Thyroid gland (tissue), 4 donors: ENCODE data around the gene HCN2. TPM values are rescaled to one million over a fixed set of nuclear protein-coding genes. Genes with fewer than 3 reads are reported as not detected.
"Not testable (repeated sequence)": the region's sequence is repeated elsewhere in the genome, so short reads cannot be mapped to it uniquely, and the experiment has no call there.

ENCODE experiments used
- DNase-seq, 2 donors: peaks; one replicate each; pipeline ENCODE4 v3.0.0-alpha.2; 2019
- H3K27ac ChIP-seq, 3 donors: fragments of 200-600 bp; sonication (generic); 1 replicate in 2 of 3; 2 replicates in 1 of 3; pipeline ENCODE4 v1.5.1; 2016 to 2019; ENCODE audit warnings: mild to moderate bottlenecking in 1 of 3, moderate library complexity in 1 of 3
- H3K27me3 ChIP-seq: fragments of 200-600 bp; sonication (generic); one replicate; pipeline ENCODE4 v1.5.1; 2019
- H3K36me3 ChIP-seq, 2 donors: fragments of 200-600 bp; sonication (generic); one replicate each; pipeline ENCODE4 v1.5.1; 2016 to 2019
- H3K4me1 ChIP-seq, 2 donors: fragments of 200-600 bp; sonication (generic); one replicate each; pipeline ENCODE4 v1.5.1; 2017 to 2019
- H3K4me3 ChIP-seq, 3 donors: fragments of 200-600 bp; sonication (generic); replicated peaks in 1 of 3; 1 replicate in 2 of 3; 2 replicates in 1 of 3; pipeline ENCODE4 v1.5.1; 2016; ENCODE audit warnings: mild to moderate bottlenecking in 1 of 3
- H3K9me3 ChIP-seq: fragments of 200-600 bp; sonication (generic); one replicate; pipeline ENCODE4 v1.5.1; 2017
- POLR2A ChIP-seq, 2 donors: fragments of 450-650 bp; IDR thresholded peaks; one replicate each; pipeline ENCODE4 v1.6.1; 2017; ENCODE audit warnings: antibody characterized with exemption in 2 of 2, mild to moderate bottlenecking in 2 of 2, moderate library complexity in 1 of 2
- WGBS, 2 donors: methylation state at CpG; one replicate each; pipeline ENCODE4 v1.1.5; 2017; 5-methylcytosine and 5-hydroxymethylcytosine counted together
- intact Hi-C: fragments of 100-400 bp; cut with DNase I; formaldehyde crosslinking; loops from one replicate; pipeline ENCODE4 v1.15.1; 2023
- total RNA-seq, 4 donors: library from RNA; depleted of rRNA; stranded (reverse); fragments of >200 nt; gene quantifications; one replicate each; pipeline ENCODE4 v1.2.3, GENCODE V29; 2016
- TF ChIP-seq, protein P1 (sequence below), 6 experiments: fragments of 200-600 bp in 3 of 6; fragments of 450-650 bp in 3 of 6; sonication (generic) in 3 of 6; IDR thresholded peaks; one replicate each; pipeline ENCODE4 v1.5.1; 2016 to 2019; ENCODE audit warnings: antibody characterized with exemption in 6 of 6, mild to moderate bottlenecking in 2 of 6, inconsistent platforms in 1 of 6, moderate library complexity in 1 of 6

The HCN2 gene
- total RNA-seq, 4 donors from 2014 or later, result not detected

DNA sequence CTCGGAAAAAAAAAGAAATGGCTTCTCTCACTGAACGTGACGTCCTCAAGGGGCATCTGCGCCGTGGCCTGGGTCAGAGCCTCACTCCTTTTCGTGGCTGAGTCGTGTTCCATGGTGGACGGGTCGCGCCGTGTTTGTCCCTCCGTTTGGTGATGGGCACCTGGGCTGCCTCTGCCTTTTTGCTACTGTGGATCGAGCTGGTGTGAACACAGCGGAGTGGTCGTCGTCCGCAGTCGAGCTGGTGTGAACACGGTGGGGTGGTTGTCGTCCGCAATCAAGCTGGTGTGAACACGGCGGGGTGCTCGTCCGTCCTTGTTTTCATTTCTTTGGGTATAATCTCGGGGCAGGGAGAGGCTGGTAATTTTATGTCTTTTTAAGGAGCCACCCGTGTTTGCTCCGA is 11.6 kb downstream of the HCN2 start:
- DNase-seq, result no peak
- intact Hi-C loops, result no loop called here
- no peak for TF ChIP-seq POLR2A (IDR thresholded peaks at IDR 0.05)
- TF ChIP-seq, protein P1, sequence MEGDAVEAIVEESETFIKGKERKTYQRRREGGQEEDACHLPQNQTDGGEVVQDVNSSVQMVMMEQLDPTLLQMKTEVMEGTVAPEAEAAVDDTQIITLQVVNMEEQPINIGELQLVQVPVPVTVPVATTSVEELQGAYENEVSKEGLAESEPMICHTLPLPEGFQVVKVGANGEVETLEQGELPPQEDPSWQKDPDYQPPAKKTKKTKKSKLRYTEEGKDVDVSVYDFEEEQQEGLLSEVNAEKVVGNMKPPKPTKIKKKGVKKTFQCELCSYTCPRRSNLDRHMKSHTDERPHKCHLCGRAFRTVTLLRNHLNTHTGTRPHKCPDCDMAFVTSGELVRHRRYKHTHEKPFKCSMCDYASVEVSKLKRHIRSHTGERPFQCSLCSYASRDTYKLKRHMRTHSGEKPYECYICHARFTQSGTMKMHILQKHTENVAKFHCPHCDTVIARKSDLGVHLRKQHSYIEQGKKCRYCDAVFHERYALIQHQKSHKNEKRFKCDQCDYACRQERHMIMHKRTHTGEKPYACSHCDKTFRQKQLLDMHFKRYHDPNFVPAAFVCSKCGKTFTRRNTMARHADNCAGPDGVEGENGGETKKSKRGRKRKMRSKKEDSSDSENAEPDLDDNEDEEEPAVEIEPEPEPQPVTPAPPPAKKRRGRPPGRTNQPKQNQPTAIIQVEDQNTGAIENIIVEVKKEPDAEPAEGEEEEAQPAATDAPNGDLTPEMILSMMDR (IDR thresholded peaks at IDR 0.05), result no peak
- Histone ChIP-seq H3K27ac (no peak overlapping the region), H3K27me3 (no peaks in the 10 kb centered on the region), H3K36me3 (no peaks in the 10 kb centered on the region), H3K4me3 (no peak overlapping the region), H3K9me3 (no peaks in the 10 kb centered on the region), H3K4me1 (no peaks in the 10 kb centered on the region)
- WGBS, 2 donors, result 91 to 92% methylated on average over 28 of the region's 28 CpGs

GRCh38 chr19:601790-602189 is 12.1 kb downstream of the HCN2 start:
- Histone ChIP-seq H3K36me3 (no peaks in the 10 kb centered on the region), H3K4me3 (no peak overlapping the region), H3K27me3 (no peaks in the 10 kb centered on the region), H3K27ac (no peak overlapping the region), H3K9me3 (no peaks in the 10 kb centered on the region), H3K4me1 (no peaks in the 10 kb centered on the region)
- intact Hi-C loops, result no loop called here
- DNase-seq, result no peak
- TF ChIP-seq, protein P1 (IDR thresholded peaks at IDR 0.05), result no peak
- no peak for TF ChIP-seq POLR2A (IDR thresholded peaks at IDR 0.05)
- WGBS, 2 donors, result 89 to 90% methylated on average over 25 of the region's 25 CpGs

DNA sequence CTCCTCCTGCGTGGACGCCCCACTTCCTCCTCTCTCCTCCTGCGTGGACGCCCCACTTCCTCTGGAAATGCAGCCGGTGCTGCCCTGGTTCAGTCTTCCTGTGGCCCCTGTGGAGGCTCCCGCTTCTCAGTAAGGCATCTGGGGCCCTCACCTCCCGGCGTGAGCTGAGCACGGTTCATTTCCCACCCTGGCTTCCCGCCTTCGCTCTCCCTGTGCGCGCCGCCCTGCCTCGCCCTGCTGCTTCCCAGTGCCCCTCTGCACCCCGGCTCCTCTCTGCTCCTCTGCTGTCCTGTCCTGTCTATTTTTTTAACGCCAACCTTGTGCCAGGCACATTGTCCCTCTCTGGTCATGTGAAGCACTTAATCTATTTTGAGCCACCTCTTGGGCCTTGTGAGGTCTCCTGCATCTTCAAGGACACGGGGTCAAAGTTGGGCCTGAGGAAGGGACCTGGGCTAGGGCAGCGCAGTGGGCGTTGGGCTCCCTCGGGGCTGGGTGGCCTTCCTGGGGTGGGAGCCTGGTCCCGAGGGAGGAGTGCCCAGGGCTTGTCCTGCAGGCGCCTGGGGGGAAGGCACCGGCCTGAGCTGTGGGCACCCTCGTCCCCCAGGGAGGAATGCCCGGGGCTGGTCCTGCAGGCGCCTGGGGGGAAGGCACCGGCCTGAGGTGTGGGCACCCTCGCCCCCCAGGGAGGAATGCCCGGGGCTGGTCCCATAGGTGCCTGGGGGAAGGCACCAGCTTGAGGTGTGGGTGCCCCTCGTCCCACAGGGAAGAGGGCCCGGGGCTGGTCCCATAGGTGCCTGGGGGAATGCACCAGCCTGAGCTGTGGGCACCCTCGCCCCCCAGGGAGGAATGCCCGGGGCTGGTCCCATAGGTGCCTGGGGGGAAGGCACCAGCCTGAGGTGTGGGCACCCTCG is 13.0 kb downstream of the HCN2 start:
- no peaks in the 10 kb centered on the region for H3K9me3 ChIP-seq
- intact Hi-C loops, result no loop called here
- TF ChIP-seq, protein P1 (IDR thresholded peaks at IDR 0.05), result no peak
- TF ChIP-seq POLR2A (IDR thresholded peaks at IDR 0.05), result no peak
- 82 to 87% methylated on average over 26 to 27 of the region's 35 CpGs for WGBS, 2 donors
- no peak overlapping the region for H3K27ac ChIP-seq
- H3K27me3 ChIP-seq, result no peaks in the 10 kb centered on the region
- H3K36me3 ChIP-seq, result no peaks in the 10 kb centered on the region
- no peak for DNase-seq
- H3K4me1 ChIP-seq, result no peaks in the 10 kb centered on the region
- no peak overlapping the region for H3K4me3 ChIP-seq

DNA sequence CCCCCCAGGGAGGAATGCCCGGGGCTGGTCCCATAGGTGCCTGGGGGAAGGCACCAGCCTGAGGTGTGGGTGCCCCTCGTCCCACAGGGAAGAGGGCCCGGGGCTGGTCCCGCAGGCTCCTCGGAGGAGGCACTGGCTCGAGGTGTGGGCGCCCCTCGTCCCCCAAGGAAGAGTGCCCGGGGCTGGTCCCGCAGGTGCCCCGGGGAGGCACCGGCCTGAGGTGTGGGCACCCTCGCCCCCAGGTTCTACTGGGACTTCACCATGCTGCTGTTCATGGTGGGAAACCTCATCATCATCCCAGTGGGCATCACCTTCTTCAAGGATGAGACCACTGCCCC is 13.6 kb downstream of the HCN2 start:
- H3K9me3 ChIP-seq, H3K27ac ChIP-seq, H3K27me3 ChIP-seq, H3K36me3 ChIP-seq, DNase-seq, intact Hi-C loops, H3K4me1 ChIP-seq, H3K4me3 ChIP-seq: not testable (repeated sequence)
- 76 to 100% methylated on average over 4 to 7 of the region's 13 CpGs for WGBS, 2 donors

- WGBS, 2 donors, result 93 to 97% methylated on average over 15 of the region's 20 CpGs
Measured at GRCh38 chr19:603779-604178, 14.1 kb downstream of the HCN2 start.

DNA sequence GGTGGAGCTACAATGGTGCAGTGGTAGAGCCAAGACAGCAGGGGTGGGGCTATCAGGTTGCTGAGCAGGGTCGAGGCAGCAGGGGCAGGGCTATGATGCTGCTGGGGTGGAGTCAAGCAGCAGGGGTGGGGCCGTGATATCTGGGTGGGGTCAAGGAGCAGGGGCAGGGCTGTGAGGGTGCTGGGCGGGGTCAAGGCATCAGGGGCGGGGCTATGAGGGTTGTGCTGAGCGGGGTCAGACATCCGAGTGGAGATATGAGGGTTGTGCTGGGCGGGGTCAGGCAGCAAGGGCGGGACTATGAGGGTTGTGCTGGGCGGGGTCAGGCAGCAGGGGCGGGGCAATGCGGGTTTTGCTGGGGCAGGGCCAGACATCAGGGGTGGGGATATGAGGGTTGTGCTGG is 14.7 kb downstream of the HCN2 start:
- DNase-seq, result no peak
- Histone ChIP-seq H3K4me3 (no peak overlapping the region), H3K36me3 (no peaks in the 10 kb centered on the region), H3K27me3 (no peaks in the 10 kb centered on the region), H3K9me3 (no peaks in the 10 kb centered on the region), H3K27ac (no peak overlapping the region), H3K4me1 (no peaks in the 10 kb centered on the region)
- WGBS, 2 donors, result 87 to 88% methylated on average over 10 to 11 of the region's 11 CpGs
- intact Hi-C loops, result no loop called here
- TF ChIP-seq, protein P1 (IDR thresholded peaks at IDR 0.05), result no peak
- no peak for TF ChIP-seq POLR2A (IDR thresholded peaks at IDR 0.05)

More at GRCh38 chr19:603779-604178, 14.1 kb downstream of the HCN2 start:
- H3K27ac ChIP-seq, DNase-seq, intact Hi-C loops, H3K4me3 ChIP-seq, H3K4me1 ChIP-seq, H3K9me3 ChIP-seq, H3K27me3 ChIP-seq, H3K36me3 ChIP-seq: not testable (repeated sequence)

DNA sequence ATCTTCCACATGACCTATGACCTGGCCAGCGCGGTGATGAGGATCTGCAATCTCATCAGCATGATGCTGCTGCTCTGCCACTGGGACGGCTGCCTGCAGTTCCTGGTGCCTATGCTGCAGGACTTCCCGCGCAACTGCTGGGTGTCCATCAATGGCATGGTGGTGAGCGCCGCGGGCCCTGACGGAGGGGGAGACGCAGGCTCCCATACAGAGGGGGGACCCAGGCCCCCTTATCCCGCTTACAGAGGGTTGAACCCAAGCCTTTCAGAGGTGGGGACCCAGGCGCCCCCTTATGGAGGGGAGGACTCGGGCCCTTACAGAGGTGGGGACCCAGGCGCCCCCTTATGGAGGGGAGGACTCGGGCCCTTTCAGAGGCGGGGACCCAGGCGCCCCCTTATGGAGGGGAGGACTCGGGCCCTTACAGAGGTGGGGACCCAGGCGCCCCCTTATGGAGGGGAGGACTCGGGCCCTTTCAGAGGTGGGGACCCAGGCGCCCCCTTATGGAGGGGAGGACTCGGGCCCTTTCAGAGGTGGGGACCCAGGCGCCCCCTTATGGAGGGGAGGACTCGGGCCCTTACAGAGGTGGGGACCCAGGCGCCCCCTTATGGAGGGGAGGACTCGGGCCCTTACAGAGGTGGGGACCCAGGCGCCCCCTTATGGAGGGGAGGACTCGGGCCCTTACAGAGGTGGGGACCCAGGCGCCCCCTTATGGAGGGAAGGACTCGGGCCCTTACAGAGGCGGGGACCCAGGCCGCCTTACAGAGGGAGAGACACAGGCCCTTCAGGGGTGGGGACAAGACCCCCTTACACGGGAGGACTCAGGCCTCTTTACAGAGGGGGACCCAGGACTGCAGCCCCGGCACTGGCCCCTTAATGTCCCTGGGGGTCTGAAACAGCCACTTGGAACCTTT is 15.6 kb downstream of the HCN2 start:
- H3K27ac ChIP-seq, intact Hi-C loops, H3K4me3 ChIP-seq, H3K36me3 ChIP-seq, H3K4me1 ChIP-seq, H3K9me3 ChIP-seq, DNase-seq, H3K27me3 ChIP-seq: not testable (repeated sequence)
- 79 to 86% methylated on average over 6 to 9 of the region's 34 CpGs for WGBS, 2 donors
